GM10266 (cell line): ENCODE measurements around the gene SNRK.

Experiments used
- DNase-seq: peaks from one replicate; pipeline ENCODE4 v3.0.0; 2012; ENCODE audit errors: extremely low spot score
- TF ChIP-seq, protein P1 (sequence below): IDR thresholded peaks from 2 replicates; pipeline ENCODE4 v1.5.1; 2012; ENCODE audit warnings: mild to moderate bottlenecking, low read depth; ENCODE audit not compliant: control insufficient read depth, insufficient read depth; ENCODE audit errors: missing control alignments

Gene SNRK

DNA sequence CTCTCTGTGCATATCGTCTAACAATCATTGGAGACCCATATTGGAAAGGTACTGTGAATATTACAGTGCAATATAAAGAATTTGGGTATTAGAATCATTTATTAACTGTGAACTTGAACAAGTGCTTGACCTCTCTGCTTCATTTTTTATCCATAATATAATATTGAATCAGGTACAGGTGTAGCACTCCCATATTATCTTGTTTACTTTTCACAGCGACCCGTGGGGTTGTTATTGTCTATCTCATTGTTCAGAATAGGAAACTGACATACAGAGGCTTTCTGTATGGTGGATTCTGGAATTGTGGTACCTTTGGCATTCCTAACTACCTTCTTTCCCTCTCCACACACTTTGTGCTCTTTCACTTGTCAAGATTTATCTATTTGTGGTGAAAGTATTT is 17.8 kb downstream of the SNRK start:
- TF ChIP-seq, protein P1, sequence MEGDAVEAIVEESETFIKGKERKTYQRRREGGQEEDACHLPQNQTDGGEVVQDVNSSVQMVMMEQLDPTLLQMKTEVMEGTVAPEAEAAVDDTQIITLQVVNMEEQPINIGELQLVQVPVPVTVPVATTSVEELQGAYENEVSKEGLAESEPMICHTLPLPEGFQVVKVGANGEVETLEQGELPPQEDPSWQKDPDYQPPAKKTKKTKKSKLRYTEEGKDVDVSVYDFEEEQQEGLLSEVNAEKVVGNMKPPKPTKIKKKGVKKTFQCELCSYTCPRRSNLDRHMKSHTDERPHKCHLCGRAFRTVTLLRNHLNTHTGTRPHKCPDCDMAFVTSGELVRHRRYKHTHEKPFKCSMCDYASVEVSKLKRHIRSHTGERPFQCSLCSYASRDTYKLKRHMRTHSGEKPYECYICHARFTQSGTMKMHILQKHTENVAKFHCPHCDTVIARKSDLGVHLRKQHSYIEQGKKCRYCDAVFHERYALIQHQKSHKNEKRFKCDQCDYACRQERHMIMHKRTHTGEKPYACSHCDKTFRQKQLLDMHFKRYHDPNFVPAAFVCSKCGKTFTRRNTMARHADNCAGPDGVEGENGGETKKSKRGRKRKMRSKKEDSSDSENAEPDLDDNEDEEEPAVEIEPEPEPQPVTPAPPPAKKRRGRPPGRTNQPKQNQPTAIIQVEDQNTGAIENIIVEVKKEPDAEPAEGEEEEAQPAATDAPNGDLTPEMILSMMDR = no peak
- DNase-seq = no peak

DNA sequence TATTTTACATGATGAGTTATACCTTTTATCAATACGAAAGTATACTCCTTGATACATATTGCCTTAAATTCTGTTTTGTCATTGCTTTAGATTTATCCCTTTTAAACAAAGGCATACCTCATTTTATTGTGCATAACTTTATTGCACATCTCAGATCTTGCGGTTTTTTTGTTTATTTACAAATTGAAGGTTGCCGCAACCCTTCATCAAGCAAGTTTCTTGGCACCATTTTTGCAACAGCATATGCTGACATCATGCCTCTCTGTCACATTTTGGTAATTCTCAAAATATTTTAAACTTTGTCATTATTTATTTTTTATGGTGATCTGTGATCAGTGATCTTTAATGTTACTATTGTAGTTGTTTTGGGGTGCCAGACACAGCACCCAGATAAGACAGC is 20.9 kb downstream of the SNRK start:
- TF ChIP-seq, protein P1 = no peak
- DNase-seq = no peak

DNA sequence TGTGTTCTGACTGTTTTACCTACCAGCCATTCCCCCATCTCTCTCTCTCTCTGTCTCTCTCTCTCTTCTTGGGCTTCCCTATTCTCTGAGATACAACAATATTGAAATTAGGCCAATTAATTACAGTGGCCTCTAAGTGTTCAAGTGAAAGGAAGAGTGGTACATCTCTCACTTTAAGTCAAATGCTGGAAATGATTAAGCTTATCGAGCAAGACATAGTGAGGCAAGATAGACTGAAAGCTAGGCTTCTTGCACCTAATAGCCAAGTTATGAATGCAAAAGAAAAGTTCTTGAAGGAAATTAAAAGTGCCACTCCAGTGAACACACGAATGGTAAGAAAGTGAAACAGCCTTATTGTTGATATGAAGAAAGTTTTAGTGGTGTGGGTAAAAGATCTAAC is 21.3 kb downstream of the SNRK start:
- TF ChIP-seq, protein P1 = no peak
- no peak for DNase-seq

DNA sequence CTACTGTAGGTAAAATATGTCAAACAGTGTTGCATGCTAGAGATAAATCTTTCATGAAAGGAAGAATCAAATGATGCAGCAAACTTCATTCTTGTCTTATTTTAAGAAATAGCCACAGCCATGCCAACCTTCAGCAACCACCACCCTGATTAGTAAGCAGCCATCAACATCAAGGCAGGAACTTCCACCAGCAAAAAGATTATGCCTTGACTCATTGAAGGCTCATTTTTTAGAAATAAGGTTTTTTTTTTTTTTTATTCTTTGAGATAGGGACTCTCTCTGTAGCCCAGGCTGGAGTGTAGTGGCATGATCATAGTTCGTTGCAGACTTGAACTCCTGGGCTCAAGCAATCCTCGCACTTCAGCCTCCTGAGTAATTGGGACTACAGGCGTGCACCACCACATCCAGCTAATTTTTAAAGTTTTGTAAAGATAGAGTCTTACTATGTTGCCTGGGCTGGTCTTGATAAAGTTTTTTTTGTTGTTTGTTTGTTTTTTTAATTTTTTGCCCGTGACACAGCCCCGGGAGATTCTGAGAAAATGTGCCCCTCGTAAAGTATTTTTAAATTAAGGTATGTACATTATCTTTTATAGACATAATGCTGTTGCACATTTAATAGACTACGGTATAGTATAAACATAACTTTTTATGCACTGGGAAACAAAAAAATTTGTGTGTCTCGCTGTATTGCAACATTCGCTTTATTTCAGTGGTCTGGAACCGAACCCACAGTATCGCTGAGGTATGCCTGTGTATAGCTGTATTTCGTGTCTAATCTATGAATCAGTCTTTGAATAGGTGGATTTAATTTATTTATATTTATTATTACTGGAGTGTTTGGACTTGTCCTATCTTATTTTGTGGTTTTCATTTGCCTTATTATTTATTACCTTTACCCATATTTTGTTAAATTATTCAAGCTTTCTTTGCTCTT is 23.3 kb downstream of the SNRK start:
- no peak for DNase-seq
- TF ChIP-seq, protein P1 = no peak

DNA sequence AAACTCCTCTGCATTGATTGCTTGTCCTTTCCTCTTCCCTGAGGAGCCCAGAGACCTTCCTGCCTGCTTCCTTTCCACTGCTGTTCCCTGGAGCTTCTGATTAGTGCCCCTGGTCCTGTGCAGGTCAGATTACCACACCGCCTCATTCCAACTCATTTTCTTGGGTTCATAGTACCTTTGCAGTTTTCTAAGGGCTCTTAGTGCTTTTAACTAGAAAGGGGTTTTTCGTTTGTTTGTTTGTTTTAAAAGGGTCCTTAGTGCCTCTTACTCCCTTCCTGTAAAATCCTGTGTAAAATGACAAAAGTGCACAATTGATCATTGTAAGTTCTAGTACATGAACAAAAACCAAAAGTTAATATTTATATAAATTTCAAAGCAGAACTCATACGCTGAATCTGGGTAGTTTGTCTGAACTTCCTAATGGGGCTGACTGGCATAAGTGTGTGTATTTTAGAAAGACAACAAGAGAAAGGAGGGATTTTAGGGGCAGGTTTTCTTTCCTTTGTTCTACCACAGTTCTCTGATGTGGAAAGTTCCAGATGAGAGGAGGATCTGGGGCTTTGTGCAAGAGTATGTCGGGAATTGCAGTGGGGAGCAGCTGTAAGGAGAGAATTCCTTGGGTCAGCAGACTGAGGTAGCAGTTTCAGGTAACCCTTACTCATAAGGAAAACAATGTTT is 30.6 kb downstream of the SNRK start:
- TF ChIP-seq, protein P1 = no peak

DNA sequence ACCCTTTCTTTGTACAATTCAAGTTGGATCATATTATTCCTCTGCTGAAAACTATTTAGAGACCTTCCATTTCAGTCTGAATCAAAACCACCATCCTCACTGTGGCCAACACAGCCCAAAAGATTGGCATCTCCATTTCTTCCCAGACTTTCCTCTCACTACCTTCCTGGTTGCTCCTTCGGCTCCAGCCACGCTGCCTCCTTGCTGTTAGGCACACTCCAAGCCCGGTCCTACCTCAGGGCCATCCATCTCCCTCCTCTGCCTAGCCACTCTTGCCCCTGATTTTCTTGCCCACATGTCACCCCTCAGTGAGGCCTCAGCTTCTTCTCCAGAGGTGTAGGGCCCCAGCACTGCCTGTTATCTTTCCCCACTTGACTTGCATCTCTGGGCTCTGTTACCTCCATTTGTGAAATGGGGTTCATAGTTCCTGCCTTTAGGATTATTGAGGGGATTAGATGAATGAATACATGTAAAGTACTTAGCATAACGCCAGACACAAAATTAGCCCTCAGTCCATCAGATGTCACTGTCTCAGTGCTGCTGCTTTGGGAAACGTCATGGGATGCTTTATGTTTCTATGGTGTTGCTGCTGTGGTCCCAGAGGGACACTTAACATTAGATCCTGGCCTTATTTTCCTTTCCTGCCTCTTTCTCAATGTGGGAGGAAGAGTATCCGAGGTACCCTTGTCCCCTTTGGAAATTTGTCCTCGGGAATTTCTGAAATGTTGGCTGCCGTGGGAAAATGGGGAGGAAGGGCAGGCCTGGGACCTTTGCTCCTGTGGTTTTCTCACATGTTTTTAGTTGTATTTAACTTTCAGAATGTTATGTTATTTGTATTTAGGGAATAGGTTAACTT is 31.3 kb downstream of the SNRK start:
- DNase-seq = no peak
- TF ChIP-seq, protein P1 = no peak

More for the DNA sequence above, 30.6 kb downstream of the SNRK start:
- DNase-seq = no peak
